CD14-positive monocyte (primary cell): ENCODE data around the gene EIF4E2. TPM values are rescaled to one million over a fixed set of nuclear protein-coding genes. Genes with fewer than 3 reads are reported as not detected.

ENCODE experiments used
- DNase-seq, 3 donors: peaks; one replicate each; pipeline ENCODE4 v3.0.0-alpha.2; 2011 to 2022
- H2AFZ ChIP-seq: 2 replicates; pipeline ENCODE4 v1.6.0; 2012; ENCODE audit warnings: mild to moderate bottlenecking, low read depth, low read length, inconsistent platforms; ENCODE audit not compliant: insufficient read depth, poor library complexity, severe bottlenecking
- H3K27ac ChIP-seq, 2 donors: 1 replicate in 1 of 2; 2 replicates in 1 of 2; pipeline ENCODE4 v1.5.1; 2012 to 2013; ENCODE audit warnings: low read length in 2 of 2, control low read depth in 1 of 2, inconsistent platforms in 1 of 2, low read depth in 1 of 2, mild to moderate bottlenecking in 1 of 2
- H3K27me3 ChIP-seq, 2 donors: one replicate each; pipeline versions ENCODE4 v1.6.0 to v1.6.1; 2011 to 2013; ENCODE audit warnings: low read length in 2 of 2; ENCODE audit not compliant: control insufficient read depth in 2 of 2, insufficient read depth in 2 of 2
- H3K36me3 ChIP-seq, 2 donors: replicated peaks in 1 of 2; 1 replicate in 1 of 2; 2 replicates in 1 of 2; pipeline versions ENCODE4 v1.5.1 to v1.6.1; 2012 to 2013; ENCODE audit warnings: low read length in 2 of 2, control low read depth in 1 of 2, inconsistent platforms in 1 of 2, mild to moderate bottlenecking in 1 of 2; ENCODE audit not compliant: insufficient read depth in 2 of 2, control insufficient read depth in 1 of 2
- H3K4me1 ChIP-seq, 2 donors: 1 replicate in 1 of 2; 2 replicates in 1 of 2; pipeline versions ENCODE4 v1.5.1 to v1.6.1; 2012 to 2013; ENCODE audit warnings: low read length in 2 of 2, control low read depth in 1 of 2, inconsistent platforms in 1 of 2, mild to moderate bottlenecking in 1 of 2, moderate library complexity in 1 of 2; ENCODE audit not compliant: insufficient read depth in 2 of 2, control insufficient read depth in 1 of 2
- H3K4me2 ChIP-seq: replicated peaks from 2 replicates; pipeline ENCODE3; 2012; ENCODE audit warnings: low read length, moderate library complexity, mild to moderate bottlenecking; ENCODE audit not compliant: poor library complexity, severe bottlenecking; ENCODE audit errors: extremely low read depth
- H3K4me3 ChIP-seq, 3 experiments: fragments of 200-600 bp in 1 of 3; sonication (generic) in 1 of 3; replicated peaks in 1 of 3; 1 replicate in 2 of 3; 2 replicates in 1 of 3; pipeline ENCODE4 v1.5.1; 2011 to 2013; ENCODE audit warnings: low read length in 3 of 3, mild to moderate bottlenecking in 3 of 3, control low read depth in 2 of 3, low read depth in 2 of 3, inconsistent platforms in 1 of 3, moderate library complexity in 1 of 3
- H3K79me2 ChIP-seq: 2 replicates; pipeline ENCODE4 v1.6.0; 2012; ENCODE audit warnings: mild to moderate bottlenecking, control low read depth, inconsistent platforms, low read length, moderate library complexity; ENCODE audit not compliant: insufficient read depth
- H3K9ac ChIP-seq: 2 replicates; pipeline ENCODE4 v1.6.0; 2017; ENCODE audit warnings: low read length, mild to moderate bottlenecking; ENCODE audit not compliant: insufficient read depth, poor library complexity, severe bottlenecking
- H3K9me3 ChIP-seq, 2 donors: replicated peaks in 1 of 2; 1 replicate in 1 of 2; 2 replicates in 1 of 2; pipeline versions ENCODE4 v1.5.1 to v1.6.1; 2012 to 2013; ENCODE audit warnings: low read length in 2 of 2, control low read depth in 1 of 2; ENCODE audit not compliant: control insufficient read depth in 1 of 2, insufficient read depth in 1 of 2
- H4K20me1 ChIP-seq: 2 replicates; pipeline ENCODE4 v1.6.0; 2012; ENCODE audit warnings: mild to moderate bottlenecking, low read length, control low read depth, moderate library complexity; ENCODE audit not compliant: insufficient read depth
- H3K27ac Mint-ChIP-seq, 7 donors: one replicate each; pipeline ENCODE4 v1.8.0; 2020; ENCODE audit warnings: mild to moderate bottlenecking in 7 of 7, mixed read lengths in 7 of 7, moderate library complexity in 6 of 7, inconsistent platforms in 2 of 7
- H3K27me3 Mint-ChIP-seq, 3 donors: one replicate each; pipeline ENCODE4 v1.8.0; 2021 to 2022; ENCODE audit warnings: low read depth in 3 of 3, mild to moderate bottlenecking in 3 of 3, mixed read lengths in 3 of 3, moderate library complexity in 3 of 3, inconsistent platforms in 1 of 3
- H3K36me3 Mint-ChIP-seq, 2 donors: one replicate each; pipeline ENCODE4 v1.8.0; 2020; ENCODE audit warnings: mixed read lengths in 2 of 2, inconsistent platforms in 1 of 2, mild to moderate bottlenecking in 1 of 2
- H3K4me1 Mint-ChIP-seq: one replicate; pipeline ENCODE4 v1.8.0; 2020; ENCODE audit warnings: mild to moderate bottlenecking, mixed read lengths
- H3K4me3 Mint-ChIP-seq, 2 donors: one replicate each; pipeline ENCODE4 v1.8.0; 2020; ENCODE audit warnings: mild to moderate bottlenecking in 2 of 2, mixed read lengths in 2 of 2, moderate library complexity in 1 of 2
- H3K9me3 Mint-ChIP-seq, 7 donors: one replicate each; pipeline ENCODE4 v1.8.0; 2020 to 2022; ENCODE audit warnings: mixed read lengths in 7 of 7, mild to moderate bottlenecking in 6 of 7, moderate library complexity in 6 of 7, inconsistent platforms in 2 of 7
- WGBS: methylation state at CpG from one replicate; pipeline ENCODE4 v1.1.5; 2013; ENCODE audit warnings: missing lambda C conversion rate; ENCODE audit not compliant: insufficient coverage; 5-methylcytosine and 5-hydroxymethylcytosine counted together
- intact Hi-C, 2 donors: fragments of 100-400 bp; cut with micrococcal nuclease; formaldehyde crosslinking; loops; one replicate each; pipeline versions ENCODE4 v1.15.0 to v1.15.1; 2023
- polyA plus RNA-seq, 3 donors: library from polyadenylated mRNA; depleted of rRNA in 1 of 3; unstranded in 2 of 3; stranded (reverse) in 1 of 3; fragments of 300-500 nt in 2 of 3; fragments of >200 nt in 1 of 3; fragmentation: Illumina TruSeq in 2 of 3; gene quantifications; 1 replicate in 2 of 3; 2 replicates in 1 of 3; pipeline ENCODE4 v1.2.3, GENCODE V29; 2012 to 2021
- TF ChIP-seq, protein P1 (sequence below): fragments of 200-600 bp; IDR thresholded peaks from one replicate; pipeline ENCODE4 v1.8.0; 2022; ENCODE audit warnings: antibody characterized with exemption, mild to moderate bottlenecking

Gene EIF4E2
- polyA plus RNA-seq, 3 donors = 67.2 to 213 (median 188) TPM

DNA sequence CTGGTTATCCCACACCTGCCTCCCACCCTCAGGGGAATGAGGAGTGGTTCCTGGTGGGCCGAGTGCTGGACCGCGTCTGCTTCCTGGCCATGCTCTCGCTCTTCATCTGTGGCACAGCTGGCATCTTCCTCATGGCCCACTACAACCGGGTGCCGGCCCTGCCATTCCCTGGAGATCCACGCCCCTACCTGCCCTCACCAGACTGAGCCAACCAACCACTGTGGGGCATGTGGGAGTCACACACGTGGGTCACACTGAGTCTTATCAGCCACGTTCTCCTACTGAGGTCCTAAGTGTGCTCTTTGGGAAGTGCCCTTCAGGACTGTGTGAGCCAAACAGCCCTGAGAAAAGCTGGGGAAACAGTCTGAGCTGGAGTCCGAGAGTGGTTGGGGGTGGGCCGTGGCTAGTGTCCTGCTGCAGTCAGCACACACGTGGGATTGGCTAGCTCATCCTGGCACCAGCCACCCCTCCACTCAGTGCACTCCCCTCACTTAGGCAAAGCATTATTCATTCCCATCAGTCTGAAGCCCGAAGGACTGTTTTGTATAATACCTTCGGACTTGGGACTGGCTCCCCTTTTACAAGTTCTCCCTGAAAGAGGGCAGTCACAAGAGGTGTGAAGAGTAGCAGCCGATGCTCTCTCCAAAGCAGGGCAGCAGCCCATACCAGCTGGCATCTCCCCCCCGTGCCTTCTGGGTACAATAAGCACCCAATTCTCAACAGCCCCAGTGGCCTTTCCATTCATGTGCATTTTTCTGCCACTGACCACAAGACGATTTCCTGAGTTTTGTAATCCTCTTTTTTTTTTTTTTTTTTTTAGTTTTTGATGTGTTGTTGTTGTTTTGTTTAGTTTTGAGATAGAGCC lies 4.7 kb upstream of the EIF4E2 start:
- no peak overlapping the region for H3K27ac Mint-ChIP-seq
- WGBS = 93% methylated on average over 11 of the region's 17 CpGs

DNA sequence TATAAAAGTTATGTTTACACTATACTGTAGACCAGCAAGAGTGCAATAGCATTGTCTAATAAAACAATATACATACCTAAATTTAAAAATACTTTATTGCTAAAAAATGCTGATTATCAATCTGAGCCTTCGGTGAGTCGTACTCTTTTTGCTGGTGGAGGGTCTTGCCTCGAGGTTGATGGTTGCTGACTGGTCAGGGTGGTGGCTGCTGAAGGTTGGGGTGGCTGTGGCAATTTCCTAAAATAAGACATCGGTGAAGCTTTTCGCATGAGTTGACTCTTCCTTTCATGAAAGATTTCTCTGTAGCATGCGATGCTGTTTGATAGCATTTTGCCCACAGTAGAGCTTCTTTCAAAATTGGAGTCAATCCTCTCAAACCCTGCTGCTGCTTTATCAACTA lies 2.5 kb upstream of the EIF4E2 start:
- Histone ChIP-seq H3K4me2 (no peak overlapping the region), H3K36me3 (peaks cover 0 to 19% of the 10 kb centered on the region in 2 donors), H4K20me1 (peaks cover 47% of the 10 kb centered on the region), H3K9me3 (no peaks in the 10 kb centered on the region), H3K4me1 (peaks cover 32 to 50% of the 10 kb centered on the region in 2 donors), H3K79me2 (peaks cover 63% of the 10 kb centered on the region), H2AFZ (no peak overlapping the region), H3K4me3 (no peak overlapping the region), H3K27me3 (no peaks in the 10 kb centered on the region), H3K27ac (no peak overlapping the region), H3K9ac (no peak overlapping the region)
- Mint-ChIP-seq H3K27me3 (peaks cover 0 to 3% (median 0%) of the 10 kb centered on the region in 3 donors), H3K4me3 (no peak overlapping the region), H3K9me3 (no peaks in the 10 kb centered on the region), H3K36me3 (peaks cover 18 to 44% of the 10 kb centered on the region in 2 donors), H3K27ac (no peak overlapping the region), H3K4me1 (peaks cover 53% of the 10 kb centered on the region)
- TF ChIP-seq, protein P1, sequence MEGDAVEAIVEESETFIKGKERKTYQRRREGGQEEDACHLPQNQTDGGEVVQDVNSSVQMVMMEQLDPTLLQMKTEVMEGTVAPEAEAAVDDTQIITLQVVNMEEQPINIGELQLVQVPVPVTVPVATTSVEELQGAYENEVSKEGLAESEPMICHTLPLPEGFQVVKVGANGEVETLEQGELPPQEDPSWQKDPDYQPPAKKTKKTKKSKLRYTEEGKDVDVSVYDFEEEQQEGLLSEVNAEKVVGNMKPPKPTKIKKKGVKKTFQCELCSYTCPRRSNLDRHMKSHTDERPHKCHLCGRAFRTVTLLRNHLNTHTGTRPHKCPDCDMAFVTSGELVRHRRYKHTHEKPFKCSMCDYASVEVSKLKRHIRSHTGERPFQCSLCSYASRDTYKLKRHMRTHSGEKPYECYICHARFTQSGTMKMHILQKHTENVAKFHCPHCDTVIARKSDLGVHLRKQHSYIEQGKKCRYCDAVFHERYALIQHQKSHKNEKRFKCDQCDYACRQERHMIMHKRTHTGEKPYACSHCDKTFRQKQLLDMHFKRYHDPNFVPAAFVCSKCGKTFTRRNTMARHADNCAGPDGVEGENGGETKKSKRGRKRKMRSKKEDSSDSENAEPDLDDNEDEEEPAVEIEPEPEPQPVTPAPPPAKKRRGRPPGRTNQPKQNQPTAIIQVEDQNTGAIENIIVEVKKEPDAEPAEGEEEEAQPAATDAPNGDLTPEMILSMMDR = no peak
- no peak for DNase-seq
- intact Hi-C loops = no loop called here
- WGBS = 100% methylated on average over 2 of the region's 6 CpGs

More for the DNA sequence above, 4.7 kb upstream of the EIF4E2 start:
- H3K4me3 Mint-ChIP-seq = peak overlapping the region in 1 of 2 donors; percentile 39
- Histone ChIP-seq H3K4me2 (peak overlapping the region; percentile 15), H3K9me3 (no peaks in the 10 kb centered on the region), H3K9ac (peak overlapping the region; percentile 36), H3K27me3 (no peaks in the 10 kb centered on the region), H2AFZ (no peak overlapping the region), H3K4me1 (peaks cover 33 to 48% of the 10 kb centered on the region in 2 donors), H3K79me2 (peaks cover 42% of the 10 kb centered on the region), H3K36me3 (peaks cover 0 to 12% of the 10 kb centered on the region in 2 donors), H3K4me3 (peak overlapping the region in 1 of 3 experiments; percentile 25), H4K20me1 (peaks cover 27% of the 10 kb centered on the region), H3K27ac (no peak overlapping the region)
- H3K9me3 Mint-ChIP-seq = no peaks in the 10 kb centered on the region
- TF ChIP-seq, protein P1 = no peak
- no peak for DNase-seq
- peaks cover 0 to 5% (median 5%) of the 10 kb centered on the region in 3 donors for H3K27me3 Mint-ChIP-seq
- H3K4me1 Mint-ChIP-seq = peaks cover 47% of the 10 kb centered on the region
- intact Hi-C loops = no loop called here
- peaks cover 11 to 35% of the 10 kb centered on the region in 2 donors for H3K36me3 Mint-ChIP-seq
